MM.1S (cell line): ENCODE measurements around the gene MGAT4C.

Experiments
- CTCF ChIP-seq: fragments of 300-600 bp; sonication (generic); IDR thresholded peaks from 2 replicates; pipeline ENCODE4 v1.5.1; 2016; ENCODE audit warnings: antibody characterized with exemption, low read length, mixed read lengths
- EZH2 ChIP-seq: fragments of 300-600 bp; sonication (generic); optimal IDR thresholded peaks from 2 replicates; pipeline ENCODE3; 2017; ENCODE audit warnings: low read depth, mild to moderate bottlenecking, antibody characterized with exemption, low read length, mixed read lengths

GRCh38 chr12:86229772-86230171 lies 26.4 kb downstream of the MGAT4C start:
- TF ChIP-seq CTCF (no peak), EZH2 (no peak)
